Effector memory CD8-positive, alpha-beta T cell (primary cell): ENCODE measurements around the gene RNASEH2A.

Experiments used
- ATAC-seq: fragments of 150-1000 bp; cut with Tn5 transposase; replicated peaks from 2 replicates; pipeline ENCODE4 v1.10.0; 2021; ENCODE audit warnings: mild to moderate bottlenecking, moderate library complexity
- DNase-seq, 3 experiments: peaks; one replicate each; pipeline ENCODE4 v3.0.0; 2021
- H3K27ac Mint-ChIP-seq, 2 donors: one replicate each; pipeline ENCODE4 v1.8.0; 2022; ENCODE audit warnings: mild to moderate bottlenecking in 2 of 2, mixed read lengths in 2 of 2, moderate library complexity in 2 of 2
- H3K27me3 Mint-ChIP-seq, 2 donors: one replicate each; pipeline ENCODE4 v1.8.0; 2022; ENCODE audit warnings: mixed read lengths in 2 of 2
- H3K36me3 Mint-ChIP-seq: one replicate; pipeline ENCODE4 v1.8.0; 2022; ENCODE audit warnings: mild to moderate bottlenecking, moderate library complexity, mixed read lengths; ENCODE audit not compliant: insufficient read depth
- H3K4me1 Mint-ChIP-seq, 2 donors: one replicate each; pipeline ENCODE4 v1.8.0; 2022; ENCODE audit warnings: low read depth in 2 of 2, mixed read lengths in 2 of 2
- H3K4me3 Mint-ChIP-seq, 2 donors: one replicate each; pipeline ENCODE4 v1.8.0; 2022; ENCODE audit warnings: mild to moderate bottlenecking in 2 of 2, mixed read lengths in 2 of 2, moderate library complexity in 2 of 2
- H3K9me3 Mint-ChIP-seq, 2 donors: one replicate each; pipeline ENCODE4 v1.8.0; 2022; ENCODE audit warnings: mixed read lengths in 2 of 2

The RNASEH2A gene

DNA sequence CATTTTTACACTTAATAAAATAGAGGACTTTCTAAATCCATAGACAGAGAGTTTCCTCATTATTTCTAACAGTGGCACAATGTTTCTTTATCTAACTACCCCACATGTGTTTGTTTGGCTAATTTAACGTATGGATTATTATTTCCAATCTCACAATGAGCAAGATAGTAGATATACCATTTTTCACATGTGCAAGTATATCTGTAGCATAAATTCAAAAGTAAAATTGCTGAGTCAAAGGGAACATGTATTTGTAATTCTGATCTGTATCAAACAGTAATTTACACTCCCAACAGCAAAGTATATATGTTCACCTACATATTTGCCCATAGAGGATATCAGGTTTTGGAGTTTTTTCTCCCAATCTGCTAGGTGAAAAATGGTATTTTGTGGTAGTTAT, 50.3 kb downstream of the RNASEH2A start:
- H3K36me3 Mint-ChIP-seq: no peaks in the 10 kb centered on the region
- no peaks in the 10 kb centered on the region for H3K9me3 Mint-ChIP-seq
- no peaks in the 10 kb centered on the region for H3K4me1 Mint-ChIP-seq
- H3K27me3 Mint-ChIP-seq: peaks cover 0 to 8% of the 10 kb centered on the region in 2 donors
- ATAC-seq (no peak), DNase-seq (no peak)
- H3K27ac Mint-ChIP-seq: no peak overlapping the region
- H3K4me3 Mint-ChIP-seq: no peak overlapping the region

DNA sequence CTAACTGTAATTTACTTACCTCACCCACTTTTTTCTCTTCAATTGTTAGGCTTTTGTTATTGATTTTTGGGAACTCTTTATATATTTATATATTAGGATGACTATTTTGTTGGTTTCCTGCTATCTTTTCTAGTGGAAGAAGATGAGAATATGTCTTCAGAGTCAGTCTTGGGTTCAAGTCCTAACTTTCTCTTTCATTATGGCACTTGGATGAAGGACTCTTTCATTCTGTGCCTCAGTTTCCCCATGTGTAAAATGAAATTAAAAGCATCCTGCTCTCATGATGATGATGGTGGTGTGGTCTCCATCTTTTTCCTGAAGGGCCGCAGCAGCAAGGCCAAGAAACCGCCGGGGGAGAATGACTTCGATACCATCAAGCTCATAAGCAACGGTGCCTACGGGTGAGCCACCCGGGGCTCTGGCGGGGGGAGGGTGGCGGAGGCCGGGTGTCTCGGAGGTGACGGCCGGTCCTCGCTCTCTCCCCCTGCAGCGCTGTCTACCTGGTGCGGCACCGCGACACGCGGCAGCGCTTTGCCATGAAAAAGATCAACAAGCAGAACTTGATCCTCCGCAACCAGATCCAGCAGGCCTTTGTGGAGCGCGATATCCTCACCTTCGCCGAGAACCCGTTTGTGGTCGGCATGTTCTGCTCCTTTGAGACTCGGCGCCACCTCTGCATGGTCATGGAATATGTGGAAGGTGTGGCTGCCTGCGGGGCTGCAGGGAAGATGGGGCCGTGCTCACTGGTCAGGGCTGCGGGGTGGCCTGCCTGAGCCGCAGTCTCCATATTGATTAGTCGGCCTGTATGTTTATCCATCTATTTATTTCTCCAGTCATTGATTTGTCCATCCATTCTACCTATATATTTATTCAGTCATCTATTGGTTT, 51.9 kb downstream of the RNASEH2A start:
- ATAC-seq: no peak
- Mint-ChIP-seq H3K27ac (no peak overlapping the region), H3K36me3 (no peaks in the 10 kb centered on the region), H3K4me1 (no peaks in the 10 kb centered on the region), H3K9me3 (no peaks in the 10 kb centered on the region), H3K4me3 (no peak overlapping the region), H3K27me3 (peaks cover 0 to 8% of the 10 kb centered on the region in 2 donors)
- no peak for DNase-seq

DNA sequence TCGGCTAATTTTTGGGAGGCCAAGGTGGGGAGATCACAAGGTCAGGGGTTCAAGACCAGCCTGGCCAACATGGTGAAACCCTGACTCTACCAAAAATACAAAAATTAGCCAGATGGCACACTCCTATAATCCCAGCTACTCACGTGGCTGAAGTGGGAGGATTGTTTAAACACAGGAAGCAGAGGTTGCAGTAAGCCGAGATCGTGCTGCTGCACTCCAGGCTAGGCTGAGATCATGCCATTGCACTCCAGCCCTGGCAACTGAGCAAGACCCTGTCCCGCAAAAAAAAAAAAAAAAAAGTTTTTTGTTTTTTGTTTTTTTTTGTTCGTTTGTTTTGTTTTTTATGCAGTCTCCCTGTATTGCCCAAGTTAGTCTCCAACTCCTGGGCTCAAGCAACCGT, 53.2 kb downstream of the RNASEH2A start:
- H3K27me3 Mint-ChIP-seq: peaks cover under 1 to 10% of the 10 kb centered on the region in 2 donors
- DNase-seq (no peak), ATAC-seq (no peak)
- H3K4me1 Mint-ChIP-seq: no peaks in the 10 kb centered on the region
- no peaks in the 10 kb centered on the region for H3K9me3 Mint-ChIP-seq
- H3K36me3 Mint-ChIP-seq: no peaks in the 10 kb centered on the region
- no peak overlapping the region for H3K4me3 Mint-ChIP-seq
- H3K27ac Mint-ChIP-seq: no peak overlapping the region
